GM18508 (cell line): Measurements from ENCODE around the gene E2F6.
A peak's percentile ranks its signal among the peaks of the same experiment; 100 is the strongest.

Experiments
- ATAC-seq: cut with Tn5 transposase; IDR thresholded peaks from one replicate; pipeline ENCODE4 v1.9.1; 2021; ENCODE audit warnings: moderate number of reproducible peaks; ENCODE audit not compliant: insufficient read depth, unreplicated experiment

E2F6 gene

DNA sequence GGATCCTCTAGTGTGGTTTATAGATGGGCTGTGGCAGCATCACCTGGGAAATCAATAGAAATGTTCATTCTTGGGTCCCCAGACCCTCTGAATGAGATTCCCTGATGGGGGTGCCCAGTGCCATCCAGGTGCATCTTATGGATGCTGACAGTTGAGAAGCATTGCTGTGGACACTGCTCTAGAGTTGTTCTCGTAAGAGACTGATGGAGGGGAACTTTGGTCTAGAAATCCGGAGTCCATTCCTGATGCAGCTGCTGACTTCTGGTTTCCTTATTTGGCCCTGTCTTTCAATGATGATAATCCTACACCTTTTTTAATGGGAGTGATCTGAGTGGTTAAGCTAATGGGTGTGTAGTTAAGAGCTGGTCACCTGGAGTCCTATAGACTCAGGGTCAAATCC is 28.3 kb upstream of the E2F6 start:
- ATAC-seq: no peak

DNA sequence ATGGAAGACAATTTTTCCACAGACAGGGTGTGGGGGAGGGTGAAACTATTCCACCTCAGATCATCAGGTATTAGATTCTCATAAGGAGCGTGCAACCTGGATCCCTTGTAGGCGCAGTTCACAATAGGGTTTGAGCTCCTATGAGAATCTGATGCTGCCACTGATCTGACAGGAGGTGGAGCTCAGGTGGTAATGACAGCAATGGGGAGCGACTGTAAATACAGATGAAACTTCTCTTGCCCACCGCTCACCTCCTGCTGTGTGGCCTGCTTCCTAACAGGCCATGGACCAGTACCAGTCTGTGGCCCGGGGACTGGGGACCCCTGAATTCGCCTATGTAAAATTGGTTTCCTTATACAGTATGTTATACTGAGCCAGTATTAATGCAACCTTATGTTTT is 27.3 kb upstream of the E2F6 start:
- no peak for ATAC-seq

DNA sequence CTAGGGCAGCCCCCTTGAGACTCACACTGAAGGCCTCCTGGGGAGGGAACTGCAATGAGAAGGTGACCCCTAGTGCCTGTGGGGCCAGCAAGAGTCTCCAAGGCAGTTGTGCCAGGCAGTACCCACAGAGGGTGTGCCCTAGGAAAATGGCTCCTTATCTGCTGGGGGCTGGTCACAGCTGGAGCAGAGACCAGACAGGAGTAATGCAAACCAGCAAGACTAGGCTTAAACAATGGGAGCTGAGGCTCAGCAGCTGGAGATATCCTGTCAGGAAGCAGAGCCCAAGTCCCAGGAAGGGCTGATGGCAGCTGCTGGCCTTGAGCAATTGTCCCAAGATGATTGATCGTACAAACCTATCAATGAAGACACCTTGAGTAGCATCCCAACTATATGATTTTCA is 26.8 kb upstream of the E2F6 start:
- ATAC-seq: no peak

DNA sequence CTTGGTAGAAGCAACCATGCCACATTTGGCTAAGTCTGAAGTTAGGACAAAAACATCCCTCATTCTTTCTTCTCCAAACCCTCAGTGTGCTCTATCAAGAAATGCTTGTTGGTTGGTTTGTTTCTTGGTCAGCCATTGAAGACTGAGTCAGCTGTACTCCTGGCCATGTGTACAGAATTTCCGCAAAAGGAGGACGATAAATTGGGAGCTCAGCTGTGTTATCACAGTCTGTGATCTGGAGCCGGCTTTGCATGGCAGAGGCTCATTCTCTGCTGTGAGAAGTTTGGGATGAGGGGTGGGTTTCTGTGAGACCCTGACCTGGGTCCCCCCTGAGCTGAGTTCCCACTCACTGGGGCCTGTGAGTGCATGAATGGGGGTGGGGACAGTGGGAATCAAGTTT is 26.3 kb upstream of the E2F6 start:
- ATAC-seq: no peak

DNA sequence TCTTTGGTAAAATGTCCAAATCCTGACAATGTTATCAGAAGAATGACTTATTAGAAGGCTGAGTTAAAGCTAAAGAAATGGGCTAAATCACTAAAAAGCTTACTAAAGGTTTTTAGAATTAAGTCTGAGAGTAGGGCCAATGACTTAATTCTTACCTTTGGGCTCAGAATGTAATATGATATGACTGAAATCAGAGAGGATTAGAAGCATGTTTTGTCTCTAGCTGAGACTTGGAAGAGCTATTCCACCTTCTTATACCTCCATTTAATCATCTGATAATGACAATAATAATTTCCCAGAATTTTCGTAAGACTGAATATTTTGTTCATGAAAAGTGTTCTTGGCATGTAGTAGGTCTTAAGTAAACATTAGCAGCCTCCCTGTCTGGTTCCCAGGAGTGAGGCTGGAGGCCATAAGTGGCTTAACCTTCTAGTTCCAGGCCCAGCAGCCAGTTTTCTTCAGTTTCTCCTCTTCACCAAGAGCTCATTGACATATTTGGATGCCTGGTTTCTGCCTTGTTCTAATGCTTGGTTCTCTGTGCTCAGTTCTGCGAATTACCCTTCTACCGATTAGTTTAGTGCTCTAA is 25.5 kb upstream of the E2F6 start:
- no peak for ATAC-seq

DNA sequence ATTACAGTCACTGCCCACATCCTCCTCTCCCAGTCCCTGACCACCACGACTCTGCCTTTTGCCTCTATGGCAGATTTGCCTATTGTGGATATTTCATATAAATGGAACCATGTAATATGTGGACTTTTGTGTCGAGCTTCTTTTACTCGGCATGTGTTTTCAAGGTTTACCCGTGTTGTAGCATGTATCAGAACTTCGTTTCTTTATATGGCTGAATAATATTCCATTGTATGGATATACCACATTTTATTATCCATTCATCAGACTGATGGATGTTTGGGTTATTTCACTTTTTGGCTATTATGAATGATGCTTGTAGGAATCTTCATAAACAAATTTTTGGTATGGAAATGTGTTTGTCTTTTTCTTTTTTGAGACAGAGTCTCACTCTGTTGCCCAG is 24.2 kb upstream of the E2F6 start:
- ATAC-seq: no peak

DNA sequence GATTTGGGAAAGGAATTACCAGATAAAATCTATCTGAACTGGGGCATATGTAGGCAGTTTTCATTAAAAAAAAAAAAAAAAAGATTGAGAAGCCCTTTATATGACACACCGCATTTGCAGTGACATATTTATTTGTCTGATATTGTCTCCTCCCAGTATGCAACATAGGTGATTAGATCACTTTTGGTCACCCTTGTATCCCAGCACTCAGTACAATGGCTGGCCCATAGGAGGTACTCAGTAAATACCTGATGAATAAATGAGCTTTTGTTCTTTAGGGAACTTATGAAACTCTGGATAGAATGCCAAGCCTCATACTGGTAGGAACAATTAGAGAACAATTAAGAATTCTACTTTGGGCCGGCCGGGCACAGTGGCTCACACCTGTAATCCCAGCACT is 22.8 kb upstream of the E2F6 start:
- ATAC-seq: no peak

DNA sequence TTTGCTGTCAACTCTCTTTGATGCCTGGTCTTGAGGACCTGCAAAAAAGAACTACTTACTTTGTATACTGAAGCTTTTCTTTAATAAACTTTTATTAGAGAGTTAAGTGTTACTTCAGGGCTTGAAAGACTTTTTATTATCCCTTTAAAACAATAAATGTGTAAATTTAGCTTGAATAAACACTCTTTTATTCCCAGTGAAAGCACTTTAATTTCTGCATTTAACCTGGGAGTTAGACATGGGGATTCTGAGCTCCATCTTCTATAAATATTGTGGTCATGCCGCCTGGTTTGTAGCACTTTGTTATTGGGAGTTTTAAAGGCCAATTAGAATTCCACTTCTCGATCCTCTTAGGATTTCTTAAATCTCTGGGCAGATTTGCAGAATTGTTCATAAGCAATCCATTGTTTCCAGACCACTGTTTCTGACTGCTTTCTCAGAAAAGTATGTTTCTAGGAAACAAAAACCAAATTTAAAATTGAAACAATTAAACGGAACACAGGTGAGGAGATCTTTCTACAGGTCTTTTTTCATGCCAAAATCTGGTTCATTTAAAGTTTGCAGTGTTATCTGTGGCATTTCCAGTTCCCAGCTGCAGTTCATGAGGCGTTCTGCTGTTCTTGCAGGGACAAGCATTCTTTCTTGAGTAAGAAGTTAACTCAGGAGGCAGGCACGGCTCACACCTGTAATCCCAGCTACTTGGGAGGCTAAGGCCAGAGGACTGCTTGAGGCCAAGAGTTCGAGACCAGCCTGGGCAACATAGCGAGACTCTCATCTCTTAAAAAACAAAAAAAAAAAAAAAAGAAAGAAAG is 18.1 kb upstream of the E2F6 start:
- no peak for ATAC-seq

DNA sequence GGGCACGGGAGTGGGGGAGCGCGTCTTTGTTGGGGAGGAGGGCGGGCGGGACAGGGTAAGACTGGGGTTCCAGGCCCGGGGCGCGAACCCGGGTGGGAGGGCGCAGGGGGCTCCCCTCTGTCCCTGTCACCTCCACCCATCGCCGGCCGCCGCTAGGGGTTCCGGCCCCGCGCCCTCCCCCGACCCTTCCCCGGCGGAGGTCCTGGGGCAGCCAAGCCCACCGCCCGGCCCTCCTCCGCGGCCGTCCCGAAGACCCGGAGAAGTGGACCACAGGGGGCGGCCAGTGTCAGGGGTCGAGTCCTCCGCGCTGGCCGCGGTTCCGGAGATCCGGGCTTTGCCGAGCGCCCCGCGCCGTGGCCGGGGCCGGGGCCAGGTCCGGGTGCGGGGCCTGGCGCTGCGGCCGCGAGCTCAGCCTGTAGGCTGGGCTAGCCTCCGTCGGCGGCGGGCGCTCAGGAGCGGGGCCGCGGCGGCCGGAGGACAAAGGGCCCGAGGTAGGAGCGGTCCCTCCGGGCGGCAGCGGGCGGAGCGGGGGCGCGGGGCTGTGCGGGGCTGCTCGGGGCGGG is 16.6 kb upstream of the E2F6 start:
- no peak for ATAC-seq

DNA sequence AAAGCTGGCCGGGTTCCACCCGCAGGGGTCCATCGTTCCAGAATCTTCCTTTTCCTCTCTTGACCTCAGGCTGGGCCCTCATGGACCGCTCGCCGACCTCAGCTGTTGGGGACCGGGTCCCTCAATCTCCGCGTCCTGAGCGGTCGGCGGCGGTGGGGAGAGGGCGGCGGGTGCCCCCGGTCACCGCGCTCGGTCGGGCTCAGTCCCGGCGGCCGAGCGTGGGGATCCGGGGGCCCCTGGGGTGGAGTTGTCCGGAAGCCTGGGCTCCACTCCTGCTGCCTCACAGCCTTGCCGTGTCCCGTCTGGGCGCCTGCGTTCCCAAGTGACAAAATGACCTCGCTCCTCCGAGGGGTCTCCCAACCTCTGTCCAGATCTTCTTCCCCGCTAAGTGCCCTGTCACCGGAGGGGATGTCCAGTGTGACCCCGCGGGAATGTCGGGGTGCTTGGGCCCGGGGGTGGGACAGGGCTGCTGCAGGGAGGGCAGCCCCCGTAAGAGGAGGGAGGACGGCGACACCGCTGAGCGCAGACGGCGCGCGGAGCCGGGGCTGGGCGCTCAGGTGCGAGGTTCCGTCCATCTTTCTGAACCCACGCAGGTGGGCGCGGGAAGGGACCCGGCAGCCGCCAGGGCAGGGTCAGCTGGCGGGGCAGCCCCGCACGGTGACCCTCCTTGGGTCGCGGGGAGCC is 16.0 kb upstream of the E2F6 start:
- ATAC-seq: no peak

DNA sequence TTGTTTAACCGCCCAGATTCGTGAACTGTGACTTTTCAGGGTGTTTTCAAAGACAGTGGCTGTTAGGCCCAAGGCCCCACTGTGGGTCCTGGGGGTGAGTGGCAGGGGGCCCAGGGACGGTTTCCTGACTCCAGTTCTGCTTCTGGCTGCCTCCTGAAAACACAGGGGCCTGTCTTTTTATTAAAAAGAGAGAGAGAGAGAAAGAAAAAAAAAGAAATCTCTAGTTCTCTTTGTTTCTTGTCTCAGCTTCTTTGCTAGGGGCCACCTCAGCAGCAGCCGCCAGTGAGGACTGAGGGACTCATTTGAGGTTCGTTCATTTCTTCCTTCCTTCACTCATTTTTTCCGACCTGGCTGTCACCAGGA is 15.4 kb upstream of the E2F6 start:
- ATAC-seq: no peak

DNA sequence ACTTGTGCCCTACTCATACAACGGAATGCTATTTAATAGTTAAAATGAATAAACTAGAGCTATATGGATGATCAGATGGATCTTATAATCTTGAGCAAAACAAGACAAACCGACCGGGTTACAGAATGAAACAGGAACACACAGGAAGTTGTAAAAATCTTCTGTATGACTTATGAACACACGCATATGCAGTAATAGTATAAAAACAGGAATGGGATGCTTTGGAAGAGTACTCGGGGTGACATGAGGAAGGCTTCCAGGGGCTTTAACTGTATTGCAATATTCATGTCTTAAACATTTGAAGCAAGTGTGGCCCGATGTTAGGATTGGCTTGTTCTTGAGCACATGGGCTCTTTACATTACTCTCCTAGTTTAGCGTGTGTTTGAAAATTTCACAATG is 14.9 kb upstream of the E2F6 start:
- ATAC-seq: no peak

DNA sequence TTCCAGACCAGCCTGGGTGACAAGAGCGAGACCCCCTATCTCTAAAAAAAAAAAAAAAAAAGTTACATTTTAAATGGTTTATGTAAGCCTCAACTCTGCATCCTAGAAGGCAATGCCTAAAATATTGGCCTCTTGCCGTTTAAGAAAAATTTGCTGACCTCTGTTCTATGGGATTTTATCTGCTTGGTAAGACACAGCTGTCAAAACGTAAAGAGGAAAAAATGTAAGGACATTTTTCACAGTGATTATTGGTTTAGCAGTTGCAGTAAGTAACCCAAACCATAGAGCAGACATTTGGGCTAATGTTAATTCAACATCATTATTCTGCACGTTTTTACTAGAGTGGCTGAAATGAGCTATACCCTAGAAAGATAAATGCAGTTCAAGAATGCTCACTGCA is 14.4 kb upstream of the E2F6 start:
- ATAC-seq: no peak

DNA sequence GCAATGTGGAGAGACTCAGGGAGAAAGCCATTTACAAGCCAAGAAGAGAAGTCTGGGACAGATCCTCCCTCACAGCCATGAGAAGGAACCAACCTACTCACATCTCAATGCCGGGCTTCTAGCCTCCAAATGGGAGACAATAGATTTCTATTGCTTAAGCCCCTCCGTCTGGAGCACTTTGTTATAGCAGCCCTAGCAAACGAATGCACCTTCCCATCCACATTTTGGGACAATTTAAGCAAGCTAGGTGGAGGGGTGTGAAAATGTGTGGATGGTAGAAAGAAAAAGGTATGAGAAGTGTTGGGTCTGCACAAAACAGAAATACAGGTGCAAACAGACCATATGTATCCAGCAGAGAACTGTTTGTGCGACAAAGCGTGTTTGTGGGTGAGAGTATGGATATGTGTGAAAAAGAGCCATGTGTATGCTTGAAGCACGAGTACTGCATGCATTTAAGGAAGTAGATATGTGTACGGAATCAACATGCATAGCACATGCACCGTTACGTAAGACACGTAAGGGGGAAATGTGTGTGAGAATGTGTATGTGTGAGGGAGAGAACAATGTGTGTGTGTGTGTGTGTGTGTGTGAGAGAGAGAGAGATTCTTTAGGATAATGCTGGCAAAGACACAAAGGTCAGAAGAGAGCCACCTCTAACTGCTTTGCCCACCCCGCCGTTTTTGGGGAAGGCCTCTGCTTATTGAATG is 13.1 kb upstream of the E2F6 start:
- no peak for ATAC-seq

DNA sequence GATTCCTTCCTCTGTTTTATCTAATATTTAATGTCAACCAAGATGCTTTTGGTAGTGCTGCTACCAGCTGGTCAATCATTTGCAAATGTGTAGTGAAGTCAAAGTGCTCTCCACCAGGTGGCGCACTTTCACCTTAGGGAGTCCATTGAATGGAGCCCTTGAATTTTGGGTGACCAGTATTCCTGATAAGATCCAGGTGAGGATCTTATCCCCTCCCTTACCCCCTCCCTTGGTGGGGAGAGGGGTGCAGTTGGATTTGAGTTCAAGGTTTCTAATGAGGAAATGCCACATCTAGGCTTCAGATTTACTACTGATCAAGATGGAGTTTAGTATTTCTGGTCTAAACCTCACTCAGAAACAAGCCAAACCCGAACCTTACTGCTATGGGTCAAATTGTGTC is 12.0 kb upstream of the E2F6 start:
- peak; percentile 63 for ATAC-seq

DNA sequence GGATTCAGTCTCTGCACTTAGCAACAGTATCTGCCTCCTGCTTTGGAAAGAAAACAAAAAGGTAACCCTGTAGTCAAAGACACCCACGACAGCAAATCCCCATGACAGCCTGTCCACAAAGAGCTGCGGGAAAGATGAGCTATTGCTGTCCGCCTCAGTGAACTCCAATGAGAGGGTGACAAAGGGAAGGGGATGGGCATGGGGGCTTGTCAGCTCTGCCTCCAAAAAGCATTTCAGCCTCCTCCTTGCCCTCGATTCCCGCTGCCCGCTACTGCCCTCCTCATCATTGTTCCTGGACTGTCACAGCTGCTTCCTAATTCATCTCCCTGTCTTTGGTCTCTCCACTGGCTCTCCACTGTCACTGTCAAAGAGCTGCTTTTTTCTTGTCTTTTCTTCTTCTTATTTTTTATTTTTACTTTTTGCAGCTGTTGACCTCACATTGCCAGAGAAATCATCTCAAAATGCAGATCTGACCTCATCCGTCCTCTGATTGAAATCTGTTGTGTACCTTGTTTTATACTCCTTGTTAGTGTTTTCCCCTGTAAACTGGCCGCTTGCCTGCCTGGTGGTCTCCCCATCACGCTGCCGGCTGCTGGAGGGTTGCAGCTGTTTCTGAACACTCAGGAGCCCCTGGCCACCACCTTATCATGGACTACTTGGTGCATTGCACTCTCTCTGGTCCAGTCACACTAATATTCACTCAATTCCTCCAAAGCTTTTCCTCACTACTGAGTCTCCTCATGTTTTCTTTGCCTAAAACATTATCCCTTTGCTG is 7.9 kb upstream of the E2F6 start:
- no peak for ATAC-seq

DNA sequence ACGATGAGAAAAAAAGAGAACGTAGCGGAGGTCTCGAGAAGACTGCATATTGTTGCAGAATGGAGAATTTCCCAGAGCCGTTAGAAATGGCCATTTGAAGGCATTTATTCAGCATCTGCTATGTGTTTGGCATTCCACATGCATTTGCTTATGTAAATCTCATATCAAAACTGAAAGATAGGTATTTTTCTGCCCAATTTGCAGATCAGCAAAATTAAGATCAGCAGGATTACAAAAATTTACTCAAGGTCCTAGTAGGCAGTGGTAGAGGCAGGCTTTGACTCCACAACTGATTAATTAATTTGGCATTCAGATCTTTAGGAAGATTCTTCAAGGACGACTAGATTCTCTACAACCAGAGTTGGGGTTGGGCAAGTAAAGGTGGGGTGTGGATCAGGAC is 1.8 kb upstream of the E2F6 start:
- ATAC-seq: no peak

DNA sequence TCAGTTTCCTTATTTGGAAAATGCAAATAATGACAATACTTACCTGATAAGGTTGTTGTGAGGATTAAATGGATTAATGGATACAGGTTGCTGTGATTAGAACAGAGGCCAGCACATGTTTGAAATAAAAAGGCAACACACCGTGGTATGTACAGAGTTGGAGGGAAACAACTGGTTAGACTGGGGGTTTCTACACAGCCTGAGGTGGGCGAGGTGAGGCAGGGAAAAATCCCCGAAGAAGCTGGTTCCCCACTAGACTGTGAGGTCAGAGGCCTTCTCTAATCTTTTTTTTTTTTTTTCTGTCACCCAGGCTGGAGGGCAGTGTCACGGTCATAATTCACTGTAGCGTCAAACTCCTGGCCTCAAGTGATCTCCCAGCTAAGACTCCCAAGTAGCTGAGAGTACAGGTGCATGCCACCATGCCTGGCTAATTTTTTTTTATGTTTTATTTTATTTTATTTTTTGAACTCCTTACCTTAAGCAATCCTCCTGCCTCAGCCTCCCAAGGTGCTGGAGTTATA is 1.2 kb upstream of the E2F6 start:
- ATAC-seq: no peak

DNA sequence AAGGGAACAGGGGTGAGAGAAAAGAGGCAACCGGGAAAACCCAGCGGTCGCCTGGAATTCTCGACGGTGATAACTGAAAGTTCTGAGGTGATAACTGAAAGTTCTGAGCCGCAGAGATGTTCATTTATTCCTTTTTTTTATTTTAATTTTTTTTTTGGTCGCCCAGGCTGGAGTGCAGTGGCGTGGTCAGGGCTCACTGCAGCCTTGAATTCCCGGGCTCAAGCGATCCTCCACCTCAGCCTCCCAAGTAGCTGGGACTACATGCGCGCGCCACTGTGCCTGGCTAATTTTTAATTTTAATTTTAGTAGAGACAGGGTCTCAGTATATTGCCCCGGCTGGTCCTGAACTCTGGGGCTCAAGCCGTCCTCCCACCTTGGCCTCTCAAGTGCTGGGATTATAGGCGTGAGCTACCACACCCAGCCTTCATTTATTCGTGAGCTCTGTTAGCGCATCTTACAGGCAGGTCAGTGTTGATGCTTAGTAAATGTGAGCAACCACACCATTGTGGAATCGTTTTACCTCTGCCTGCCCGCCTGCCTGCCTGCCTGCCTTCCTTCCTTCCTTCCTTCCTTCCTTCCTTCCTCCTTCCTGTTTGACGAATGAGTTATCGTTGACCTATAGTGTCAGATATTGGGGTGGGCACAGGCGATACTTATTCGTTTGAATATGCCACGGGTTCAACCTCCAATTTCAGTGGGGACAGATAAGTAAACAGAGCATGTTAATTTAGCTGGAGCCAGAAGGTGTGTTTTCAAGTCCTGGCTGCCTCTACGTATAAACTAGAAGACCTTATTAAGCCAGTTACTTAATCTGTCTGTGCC is 557 bp upstream of the E2F6 start:
- no peak for ATAC-seq
